Middle frontal gyrus (tissue), 1 donor: ENCODE measurements around the gene NOC3L.
A peak's percentile ranks its signal among the peaks of the same experiment; 100 is the strongest.
"Not testable (repeated sequence)": the region's sequence is repeated elsewhere in the genome, so short reads cannot be mapped to it uniquely, and the experiment has no call there.

Source experiments
- DNase-seq: peaks from one replicate; pipeline ENCODE4 v3.0.0-alpha.2; 2015; ENCODE audit warnings: low spot score; ENCODE audit errors: extremely low spot score

NOC3L gene

DNA sequence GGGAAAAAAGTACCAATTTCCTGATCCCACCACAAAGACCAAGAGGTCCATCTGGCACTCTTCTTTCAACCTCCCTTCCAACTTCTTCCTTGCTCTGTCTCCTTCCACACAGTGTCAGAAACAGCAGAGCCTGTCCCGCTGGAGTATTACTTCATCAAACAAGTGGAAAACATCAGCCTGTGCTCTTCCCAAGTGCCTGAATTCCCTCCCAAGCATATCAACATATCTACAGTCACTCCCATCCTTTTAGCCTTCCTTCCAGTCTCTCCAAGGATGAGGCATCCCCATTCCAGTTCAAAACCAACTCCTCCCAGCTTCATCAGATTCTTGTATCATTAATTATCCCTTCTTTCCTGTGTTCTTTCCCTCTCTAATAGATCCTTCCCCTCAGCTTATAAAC, 1.7 kb upstream of the NOC3L start:
- DNase-seq: no peak

DNA sequence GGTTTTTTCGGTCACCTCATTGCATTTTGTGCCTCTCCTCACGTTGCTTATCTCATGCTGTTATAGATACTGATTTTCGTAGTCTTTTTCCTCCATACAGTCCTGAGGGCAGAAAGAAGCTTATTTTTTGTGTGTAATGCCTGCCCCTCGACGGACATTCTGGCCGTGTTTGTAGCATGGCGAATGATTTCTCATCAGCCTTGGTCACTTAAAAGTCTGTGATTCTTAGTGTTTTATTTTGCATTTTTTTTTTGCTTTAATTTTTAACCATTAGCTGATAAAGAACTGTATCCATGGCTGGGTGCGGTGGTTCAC, 469 bp upstream of the NOC3L start:
- no peak for DNase-seq

DNA sequence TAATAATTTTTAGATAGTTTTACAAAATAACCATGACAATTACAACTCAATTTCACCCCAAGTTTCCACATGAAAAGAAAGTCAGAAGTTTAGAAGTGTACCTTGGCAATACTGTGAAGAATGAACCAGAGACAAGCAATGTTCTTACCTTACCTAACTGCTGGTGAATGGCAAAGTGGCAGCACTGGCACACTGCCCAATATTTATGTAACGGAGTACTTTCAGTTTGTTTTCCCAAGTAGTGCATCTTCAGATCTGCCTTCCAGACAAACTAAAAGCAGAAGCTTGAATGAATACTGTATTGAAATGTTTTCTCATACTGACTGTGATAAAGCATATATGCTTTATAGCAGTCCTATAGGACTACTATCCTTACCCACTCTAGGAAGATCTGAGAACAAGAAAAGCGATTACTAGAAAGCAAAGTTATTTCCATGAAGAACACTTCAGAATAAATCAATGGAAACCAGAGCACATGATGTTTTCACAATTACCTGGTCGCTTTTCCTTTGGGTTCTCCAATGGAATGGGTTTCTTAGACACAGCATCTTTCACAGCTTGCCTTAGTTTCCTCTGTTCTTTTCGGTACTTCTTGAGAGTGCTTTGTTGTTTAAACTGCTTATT, 1.5 kb downstream of the NOC3L start:
- no peak for DNase-seq

DNA sequence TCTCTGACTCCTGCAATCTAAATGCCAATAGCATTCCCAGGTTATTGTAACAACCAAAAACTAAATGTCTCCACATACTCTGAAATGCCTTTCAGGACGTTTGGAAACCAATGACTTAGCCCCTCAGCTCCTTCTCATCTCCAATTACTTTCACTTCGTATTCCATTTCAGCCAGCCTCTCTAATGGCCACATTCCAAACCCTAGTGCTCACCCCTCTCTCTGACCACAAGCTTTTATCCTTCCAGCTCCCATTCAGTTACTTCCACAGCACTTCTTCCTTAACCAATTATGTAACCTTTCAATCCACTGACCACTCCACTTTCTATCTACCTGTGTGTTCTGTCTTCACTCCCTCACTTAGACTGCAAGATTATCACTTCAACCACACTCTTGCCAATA, 4.3 kb downstream of the NOC3L start:
- no peak for DNase-seq

DNA sequence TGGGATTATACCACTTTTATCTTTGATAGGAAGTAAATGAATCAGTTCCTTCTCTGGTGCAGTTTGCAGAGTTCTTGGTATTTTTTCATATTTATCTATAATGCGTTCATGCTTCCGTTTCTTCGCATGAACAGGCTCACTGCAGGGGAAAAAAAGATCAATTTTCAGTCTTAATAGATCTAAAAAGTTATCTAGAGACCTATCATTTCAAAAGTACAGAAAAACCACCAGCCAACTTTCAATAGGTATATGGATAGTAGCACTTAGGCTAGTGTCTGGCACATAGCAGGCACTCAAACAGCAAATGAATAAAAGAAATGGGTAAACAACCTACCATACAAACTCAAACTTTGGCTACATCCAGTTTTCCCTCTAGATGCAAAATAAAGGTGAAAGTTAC, 5.5 kb downstream of the NOC3L start:
- no peak for DNase-seq

DNA sequence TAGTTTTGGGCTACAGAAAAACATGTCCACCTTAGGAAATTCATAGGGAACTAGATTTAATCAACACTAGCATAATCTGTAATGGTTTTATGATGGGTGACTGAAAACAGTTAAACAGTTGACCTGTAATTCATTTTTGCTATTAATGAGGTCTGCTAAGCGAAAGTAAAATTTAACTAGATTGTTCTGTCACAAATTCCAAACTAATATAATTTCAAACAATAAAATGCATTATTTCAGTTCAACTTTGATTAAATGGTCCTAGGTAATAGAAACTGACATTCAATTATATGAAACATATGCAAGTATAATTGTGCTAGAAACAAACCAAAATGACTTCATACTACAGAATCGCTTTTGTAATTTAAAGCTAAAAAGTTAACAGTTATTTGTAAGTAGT, 6.9 kb downstream of the NOC3L start:
- DNase-seq: no peak

DNA sequence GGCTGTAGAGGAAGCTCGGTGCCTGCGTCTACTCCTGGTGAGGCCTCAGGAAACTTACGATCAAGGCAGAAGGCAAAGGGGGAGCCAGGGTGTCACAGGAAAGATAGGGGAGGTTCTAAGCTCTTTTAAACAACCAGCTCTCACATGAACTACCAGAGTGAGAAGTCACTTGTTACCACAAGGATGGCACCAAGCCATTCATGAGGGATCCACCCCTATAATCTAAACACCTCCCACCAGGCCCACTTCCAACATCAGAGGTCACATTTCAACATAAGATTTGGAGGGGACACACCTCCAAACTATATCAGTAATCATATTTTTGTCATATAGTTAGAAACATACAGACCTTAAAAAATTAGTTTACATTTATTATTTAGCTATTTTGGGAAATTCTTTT, 9.4 kb downstream of the NOC3L start:
- no peak for DNase-seq

DNA sequence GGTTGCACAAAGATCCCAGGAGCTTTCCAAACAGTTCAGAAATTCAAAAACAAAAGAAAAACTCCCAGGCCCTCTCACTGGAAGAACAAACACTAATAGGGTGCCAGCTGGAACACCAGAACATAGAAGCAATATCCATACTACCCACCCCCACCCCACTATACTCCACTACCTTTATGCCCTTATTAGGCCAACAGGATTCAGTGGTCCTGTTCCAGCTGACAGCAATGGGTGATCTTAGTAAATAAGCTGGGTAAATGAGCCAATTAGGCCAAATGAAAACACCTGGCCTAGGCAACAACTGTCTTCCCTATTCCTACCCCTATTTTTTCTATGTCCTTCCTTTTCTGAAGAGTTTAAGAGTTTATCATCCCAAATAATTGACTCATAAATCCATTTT, 11.7 kb downstream of the NOC3L start:
- no peak for DNase-seq

DNA sequence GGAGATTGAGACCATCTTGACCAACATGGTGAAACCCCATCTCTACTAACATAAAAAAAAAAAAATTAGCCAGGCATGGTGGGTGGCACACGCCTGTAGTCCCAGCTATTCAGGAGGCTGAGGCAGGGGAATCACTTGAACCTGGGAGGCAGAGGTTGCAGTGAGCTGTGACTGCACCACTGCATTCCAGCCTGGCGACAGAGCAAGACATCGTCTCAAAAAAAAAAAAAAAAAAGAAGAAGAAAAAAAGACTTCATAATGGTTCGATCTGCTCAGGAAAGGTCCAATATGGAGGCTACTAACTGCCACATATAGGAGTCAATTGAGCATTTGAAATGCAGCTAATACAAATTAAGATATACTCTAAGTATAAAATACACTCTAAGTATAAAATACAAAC, 12.2 kb downstream of the NOC3L start:
- DNase-seq: not testable (repeated sequence)

DNA sequence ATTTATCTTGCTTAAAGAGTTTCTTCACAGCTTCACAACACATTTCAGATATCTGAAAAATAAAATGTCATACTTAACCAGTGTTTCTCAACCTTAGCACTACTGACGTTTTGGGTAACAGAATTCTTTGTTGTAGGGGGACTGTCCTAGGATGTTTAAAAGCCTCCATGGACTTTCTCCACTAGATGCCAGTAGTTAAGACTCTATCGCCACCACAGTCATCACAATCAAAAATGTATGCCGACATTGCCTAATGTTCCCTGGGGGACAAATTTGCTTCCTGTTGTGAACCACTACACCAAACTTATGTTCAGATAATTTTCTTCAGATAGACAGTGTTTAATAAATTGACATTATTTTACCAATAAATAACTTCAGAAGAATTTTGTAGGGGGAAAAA, 13.4 kb downstream of the NOC3L start:
- DNase-seq: no peak

DNA sequence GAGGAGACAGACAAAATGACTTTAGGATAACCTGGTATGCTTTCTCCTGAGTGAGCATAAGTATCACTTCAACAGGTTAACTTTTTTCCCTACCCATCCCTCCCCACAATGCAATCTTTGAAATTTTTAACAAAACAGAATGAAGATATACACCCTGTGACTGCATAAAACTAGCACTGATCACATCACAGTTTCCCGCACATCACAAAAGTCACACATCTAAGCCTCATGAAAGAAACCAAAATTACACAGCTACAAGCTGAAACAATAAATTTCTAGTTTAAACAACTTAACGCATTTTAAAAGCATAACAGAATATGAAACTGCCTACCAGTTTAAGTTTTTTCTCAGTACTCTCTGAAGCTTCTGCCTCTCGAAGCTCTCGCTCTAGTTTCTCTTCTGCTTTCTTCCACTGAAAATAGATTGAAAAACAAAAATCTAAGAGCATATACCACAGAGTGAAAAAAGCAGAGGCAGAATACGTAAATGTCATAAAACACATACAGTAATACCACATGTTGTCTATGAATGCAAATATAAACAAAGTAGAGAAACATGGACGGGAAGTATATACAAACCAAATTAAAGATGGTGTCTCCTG, 18.1 kb downstream of the NOC3L start:
- no peak for DNase-seq

DNA sequence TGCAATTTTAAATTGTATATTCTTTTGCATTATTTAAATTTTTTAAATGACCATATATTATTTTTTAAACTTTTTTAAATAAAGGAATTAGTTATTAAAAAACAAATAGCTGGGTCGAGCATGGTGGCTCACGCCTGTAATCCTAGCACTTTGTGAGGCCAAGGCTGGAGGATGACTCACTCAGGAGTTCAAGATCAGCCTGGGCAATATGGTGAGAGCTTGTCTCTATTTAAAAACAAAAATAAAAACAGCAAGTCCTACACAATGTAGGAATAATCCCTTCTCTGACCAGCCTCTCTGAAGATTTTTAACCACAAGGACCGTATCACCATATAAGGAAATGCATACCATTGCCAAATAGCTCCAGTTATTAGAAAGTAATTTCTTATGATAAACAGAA, 19.6 kb downstream of the NOC3L start:
- DNase-seq: no peak

DNA sequence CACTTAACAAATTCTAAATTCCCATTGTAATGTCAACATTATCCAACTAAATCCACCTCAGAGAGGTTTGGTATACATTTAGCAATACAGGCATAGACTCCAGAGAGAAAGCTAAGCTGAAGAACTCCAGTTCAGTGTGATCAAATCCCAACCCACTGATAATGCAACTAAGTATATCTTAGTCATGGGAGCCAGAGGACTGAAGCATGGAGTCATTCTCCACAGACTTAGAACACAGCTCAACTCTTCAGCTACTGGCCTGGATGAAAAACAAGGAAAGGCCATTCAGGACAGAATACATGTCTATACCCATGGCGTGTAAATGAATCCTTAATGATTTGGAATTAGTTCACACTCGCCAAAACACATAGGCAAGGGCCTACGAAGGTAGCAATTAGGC, 27.9 kb downstream of the NOC3L start:
- DNase-seq: no peak

DNA sequence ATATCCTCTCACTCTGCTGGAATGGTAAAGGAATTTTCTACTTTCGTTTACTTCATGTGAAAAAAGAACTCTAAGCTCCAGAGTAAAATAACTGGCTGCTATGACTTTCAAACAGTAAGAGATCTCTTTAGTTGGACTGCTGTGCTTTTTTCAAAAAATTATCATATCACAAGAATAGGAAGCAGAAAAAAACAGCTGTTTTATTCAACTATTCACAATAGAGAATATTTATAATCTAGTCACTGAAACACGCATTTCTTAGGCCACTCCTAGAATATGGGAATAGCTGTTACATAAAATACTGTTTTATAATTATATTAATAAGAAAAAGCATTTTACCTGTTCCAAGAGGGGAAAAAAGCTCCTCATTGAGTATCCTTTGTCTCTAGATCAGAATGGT, 29.7 kb downstream of the NOC3L start:
- DNase-seq: no peak

DNA sequence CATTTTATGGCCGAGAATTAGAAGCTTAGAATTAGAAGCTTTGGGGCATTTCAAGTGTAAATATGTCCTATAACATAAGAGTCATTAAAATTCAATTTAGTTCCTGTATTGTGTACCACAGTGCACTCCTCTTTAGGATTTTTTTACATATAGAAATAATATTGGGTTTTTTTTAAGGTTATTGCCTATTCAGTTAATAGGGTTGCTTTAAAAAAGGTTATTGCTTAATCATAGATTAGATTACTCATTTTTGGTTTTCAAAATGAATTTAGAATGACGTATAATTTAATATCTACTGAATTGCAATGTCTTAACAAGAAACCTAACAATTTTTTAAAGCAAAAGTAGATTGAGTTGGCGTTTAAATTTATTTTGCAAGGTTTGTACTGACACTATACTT, 34.1 kb downstream of the NOC3L start:
- no peak for DNase-seq

DNA sequence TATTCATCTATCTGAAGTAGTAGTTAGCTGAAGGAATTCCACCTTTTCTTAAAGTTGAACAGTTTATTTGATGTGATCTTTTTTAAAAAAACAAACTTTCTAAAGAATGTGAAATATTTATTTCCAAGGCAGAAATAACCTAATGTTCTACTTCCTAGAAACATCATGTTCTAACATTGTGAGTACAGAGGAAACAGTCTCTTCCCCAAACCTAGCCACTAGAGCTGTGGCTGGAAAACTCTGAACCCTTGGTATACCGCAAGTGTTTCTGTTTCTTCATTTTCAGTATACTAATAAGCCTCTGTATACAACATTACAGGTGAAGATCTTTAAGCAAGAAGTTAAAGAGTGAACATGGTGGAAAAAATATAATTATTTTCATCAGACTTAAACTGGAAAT, 35.1 kb downstream of the NOC3L start:
- DNase-seq: no peak

DNA sequence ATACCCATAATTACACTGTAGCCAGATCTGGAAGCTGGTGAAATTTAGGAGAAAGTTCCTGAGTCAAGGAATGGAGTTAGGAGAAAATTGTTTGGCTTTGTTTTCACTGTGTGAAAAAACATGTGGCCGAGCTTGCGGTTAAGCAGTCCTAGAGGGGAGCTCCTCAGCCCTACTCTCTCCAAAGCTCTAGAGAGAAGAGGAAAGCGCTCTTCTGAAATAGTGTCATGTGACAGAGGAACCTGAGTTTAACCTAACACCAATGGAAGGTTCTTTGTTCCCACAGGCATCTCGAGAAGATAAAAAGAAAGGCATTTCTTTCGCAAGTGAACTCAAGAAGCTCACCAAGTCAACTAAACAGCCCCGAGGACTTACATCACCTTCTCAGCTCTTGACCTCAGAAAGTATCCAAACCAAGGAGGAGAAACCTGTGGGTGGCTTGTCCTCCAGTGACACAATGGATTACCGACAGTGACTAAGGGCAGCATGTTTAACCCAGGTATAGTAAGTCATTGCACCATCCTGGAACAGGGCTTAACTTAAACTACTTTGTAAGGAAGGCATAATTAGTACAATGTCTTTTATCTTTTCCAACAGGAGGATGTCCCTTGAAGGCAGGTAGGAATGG, 38.0 kb downstream of the NOC3L start:
- no peak for DNase-seq

DNA sequence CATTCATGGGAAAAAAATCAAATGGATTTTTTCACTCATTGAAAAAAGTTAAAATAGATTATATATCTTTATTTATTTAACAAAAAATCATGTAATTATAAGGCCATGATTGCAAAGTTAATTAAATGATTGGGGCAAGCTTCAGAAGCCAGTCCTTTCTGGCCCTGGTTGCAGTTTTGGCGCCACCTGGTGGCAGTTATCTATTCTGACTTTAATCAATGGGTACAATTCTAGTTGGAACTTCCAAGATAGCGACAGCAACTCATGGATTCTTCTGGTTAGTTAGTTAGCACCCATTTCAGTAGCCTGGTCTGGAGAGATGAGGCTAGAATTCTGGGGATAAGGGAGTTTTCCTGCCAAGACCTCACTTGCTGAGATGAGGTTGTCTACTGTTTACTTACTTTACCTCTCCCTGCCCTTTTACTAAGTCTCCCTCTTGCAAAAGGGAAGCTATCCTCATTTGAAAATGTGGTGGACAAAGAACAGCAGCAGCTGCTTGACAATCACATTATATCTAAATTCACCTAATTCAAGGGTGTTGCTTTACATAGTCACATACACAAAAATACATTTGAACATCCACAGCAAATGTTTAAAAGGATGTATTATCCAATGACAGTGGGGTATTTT, 42.3 kb downstream of the NOC3L start:
- DNase-seq: peak; percentile 69

DNA sequence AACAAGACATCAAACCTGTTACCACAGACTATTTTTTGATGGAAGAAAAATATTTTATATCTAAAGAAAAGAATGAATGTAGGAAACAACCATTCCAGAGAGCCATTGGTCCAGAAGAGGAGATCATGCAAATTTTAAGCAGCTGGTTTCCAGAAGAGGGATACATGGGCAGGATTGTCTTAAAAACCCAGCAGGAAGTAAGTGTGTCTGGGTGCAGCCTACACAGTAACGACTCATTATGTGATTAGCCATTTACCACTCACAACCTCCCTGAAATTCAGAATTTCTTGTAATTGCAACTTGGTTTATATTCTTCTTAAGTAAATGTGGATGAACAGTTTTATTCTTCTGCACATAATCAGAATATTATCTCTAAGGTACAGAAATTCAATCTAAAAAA, 46.2 kb downstream of the NOC3L start:
- DNase-seq: no peak

DNA sequence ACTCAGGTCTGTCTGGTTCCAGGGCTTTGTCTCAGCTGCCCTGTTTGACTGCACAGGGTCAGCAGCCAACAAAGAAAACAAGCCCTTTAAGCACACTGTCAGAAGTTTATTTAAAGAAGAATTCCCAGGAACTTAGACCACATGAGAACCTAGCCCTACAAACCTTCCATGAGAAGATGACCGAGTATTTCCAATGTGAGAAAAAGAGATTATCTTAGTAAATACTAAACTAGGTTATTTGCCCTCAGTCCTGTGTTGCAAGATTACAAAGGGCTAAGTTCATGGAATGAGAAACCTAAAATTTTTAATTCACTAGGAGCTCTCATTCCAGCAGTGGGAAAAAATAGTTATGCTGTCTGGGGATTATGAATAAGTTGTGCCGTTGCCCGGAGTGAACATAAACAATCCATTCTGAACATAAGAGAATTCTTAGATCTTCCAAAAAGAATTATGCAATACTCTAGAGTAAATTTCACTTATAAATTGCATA, 46.7 kb downstream of the NOC3L start:
- DNase-seq: no peak

DNA sequence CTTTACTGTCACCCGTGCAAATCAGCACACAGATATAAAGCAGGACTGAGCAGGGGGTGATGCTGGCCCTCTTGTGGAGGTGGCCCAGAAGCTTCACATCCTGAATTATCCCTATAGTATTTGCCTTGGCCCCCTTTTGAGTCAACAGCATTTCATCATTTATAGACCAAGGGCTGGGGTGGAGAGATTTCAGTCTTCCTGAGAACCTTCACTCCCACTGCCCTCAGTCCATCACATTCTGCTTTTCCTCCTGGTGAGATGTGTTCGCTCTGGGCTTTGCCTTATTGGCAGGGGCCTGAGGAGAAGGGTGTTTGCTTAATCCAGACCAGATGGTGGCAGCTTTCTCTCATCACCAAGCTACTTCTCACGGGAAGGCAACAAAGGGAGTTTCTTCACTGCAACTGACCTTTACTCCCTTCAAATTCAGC, 47.7 kb downstream of the NOC3L start:
- DNase-seq: no peak

DNA sequence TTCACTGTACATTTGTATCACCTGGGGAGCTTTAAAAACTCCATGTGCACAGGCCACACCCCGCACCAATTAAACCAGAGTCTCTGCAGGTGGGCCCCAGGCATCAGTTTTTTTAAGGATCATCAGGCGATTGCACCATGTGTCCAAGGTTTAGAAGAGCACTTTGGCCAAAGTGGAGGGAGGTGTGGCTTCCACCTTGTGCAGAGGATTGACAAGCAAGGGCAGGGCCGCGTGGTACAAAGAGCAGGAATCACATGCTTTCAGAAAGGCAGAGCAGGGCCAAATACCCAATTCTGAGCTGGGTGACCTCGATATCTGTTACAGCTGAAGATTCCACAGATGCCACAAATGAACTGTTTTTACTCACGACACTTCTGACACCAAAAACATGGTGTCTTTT, 52.4 kb downstream of the NOC3L start:
- DNase-seq: no peak

DNA sequence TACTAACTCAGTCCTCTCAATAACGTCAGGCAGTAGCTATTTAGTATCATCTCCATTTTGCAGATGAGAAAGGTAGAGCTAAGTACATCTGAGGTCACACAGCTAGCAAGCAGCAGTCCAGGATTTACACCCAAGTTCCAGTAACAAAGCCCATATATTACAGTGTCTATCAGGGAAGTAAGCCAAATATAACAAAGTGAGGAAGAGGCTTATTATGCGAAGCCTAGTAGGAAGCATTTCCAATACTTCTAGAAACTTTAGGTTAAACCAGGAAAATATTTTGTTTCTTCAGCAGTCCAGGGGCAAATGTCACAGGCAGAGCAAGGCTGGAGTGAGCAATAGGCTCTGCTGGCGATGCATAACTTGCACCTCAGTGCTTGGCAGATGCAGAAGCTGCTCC, 53.9 kb downstream of the NOC3L start:
- DNase-seq: no peak
